Activated naive CD4-positive, alpha-beta T cell treated with anti-CD3 and anti-CD28 coated beads, Interleukin-2, amount 50 U/mL, for 24 hours (primary cell): ENCODE measurements around the gene SDE2.
"Not testable (repeated sequence)": the region's sequence is repeated elsewhere in the genome, so short reads cannot be mapped to it uniquely, and the experiment has no call there.

Experiments used
- H3K27ac Mint-ChIP-seq: one replicate; pipeline ENCODE4 v1.8.0; 2021; ENCODE audit warnings: mild to moderate bottlenecking, mixed read lengths
- H3K27me3 Mint-ChIP-seq: one replicate; pipeline ENCODE4 v1.8.0; 2021; ENCODE audit warnings: mixed read lengths
- H3K36me3 Mint-ChIP-seq: one replicate; pipeline ENCODE4 v1.8.0; 2021; ENCODE audit warnings: mixed read lengths
- H3K4me1 Mint-ChIP-seq: one replicate; pipeline ENCODE4 v1.8.0; 2021; ENCODE audit warnings: mixed read lengths
- H3K4me3 Mint-ChIP-seq: one replicate; pipeline ENCODE4 v1.8.0; 2021; ENCODE audit warnings: mild to moderate bottlenecking, mixed read lengths
- H3K9me3 Mint-ChIP-seq: one replicate; pipeline ENCODE4 v1.8.0; 2021; ENCODE audit warnings: mixed read lengths

Gene SDE2

GRCh38 chr1:225998560-225999226, 450 bp downstream of the SDE2 start:
- peaks cover 77% of the 10 kb centered on the region for H3K4me1 Mint-ChIP-seq
- H3K27me3 Mint-ChIP-seq, result no peaks in the 10 kb centered on the region
- H3K27ac Mint-ChIP-seq, result peak overlapping the region; percentile 100
- H3K9me3 Mint-ChIP-seq, result no peaks in the 10 kb centered on the region
- H3K4me3 Mint-ChIP-seq, result peak overlapping the region; percentile 100
- H3K36me3 Mint-ChIP-seq, result peaks cover 12% of the 10 kb centered on the region

- Mint-ChIP-seq H3K4me1 (peaks cover 61% of the 10 kb centered on the region), H3K36me3 (peaks cover 14% of the 10 kb centered on the region), H3K4me3 (peak overlapping the region; percentile 100), H3K27ac (peak overlapping the region; percentile 76), H3K9me3 (no peaks in the 10 kb centered on the region), H3K27me3 (no peaks in the 10 kb centered on the region)
Measured at GRCh38 chr1:225996946-225997545, 2.1 kb downstream of the SDE2 start.

GRCh38 chr1:225995919-225996864, 3.0 kb downstream of the SDE2 start:
- Mint-ChIP-seq H3K4me3 (peak overlapping the region; percentile 100), H3K9me3 (no peaks in the 10 kb centered on the region), H3K27me3 (no peaks in the 10 kb centered on the region), H3K27ac (peak overlapping the region; percentile 86), H3K4me1 (peaks cover 57% of the 10 kb centered on the region), H3K36me3 (peaks cover 16% of the 10 kb centered on the region)

- Mint-ChIP-seq H3K36me3 (peaks cover 19% of the 10 kb centered on the region), H3K4me1 (peaks cover 44% of the 10 kb centered on the region), H3K9me3 (no peaks in the 10 kb centered on the region), H3K27ac (peak overlapping the region; percentile 52), H3K4me3 (peak overlapping the region; percentile 19), H3K27me3 (no peaks in the 10 kb centered on the region)
Measured at GRCh38 chr1:225990705-225991464, 8.3 kb downstream of the SDE2 start.

GRCh38 chr1:225987491-225988316, 11.4 kb downstream of the SDE2 start:
- H3K36me3 Mint-ChIP-seq, result peaks cover 19% of the 10 kb centered on the region
- no peaks in the 10 kb centered on the region for H3K9me3 Mint-ChIP-seq
- H3K4me3 Mint-ChIP-seq, result no peak overlapping the region
- H3K27me3 Mint-ChIP-seq, result no peaks in the 10 kb centered on the region
- H3K27ac Mint-ChIP-seq, result peak overlapping the region; percentile 17
- H3K4me1 Mint-ChIP-seq, result peaks cover 40% of the 10 kb centered on the region

- Mint-ChIP-seq H3K36me3 (peaks cover 21% of the 10 kb centered on the region), H3K4me1 (peaks cover 18% of the 10 kb centered on the region), H3K27ac (no peak overlapping the region), H3K4me3 (no peak overlapping the region), H3K27me3 (no peaks in the 10 kb centered on the region), H3K9me3 (no peaks in the 10 kb centered on the region)
Measured at GRCh38 chr1:225981714-225982113, 17.4 kb downstream of the SDE2 start.

GRCh38 chr1:225980005-225980836, 18.9 kb downstream of the SDE2 start:
- Mint-ChIP-seq H3K9me3 (no peaks in the 10 kb centered on the region), H3K36me3 (peaks cover 13% of the 10 kb centered on the region), H3K27me3 (no peaks in the 10 kb centered on the region), H3K27ac (no peak overlapping the region), H3K4me1 (peaks cover 12% of the 10 kb centered on the region), H3K4me3 (no peak overlapping the region)

- Mint-ChIP-seq H3K27ac (no peak overlapping the region), H3K4me1 (peaks cover 12% of the 10 kb centered on the region), H3K27me3 (no peaks in the 10 kb centered on the region), H3K4me3 (no peak overlapping the region), H3K9me3 (no peaks in the 10 kb centered on the region), H3K36me3 (peaks cover 13% of the 10 kb centered on the region)
Measured at GRCh38 chr1:225979421-225979820, 19.7 kb downstream of the SDE2 start.

- Mint-ChIP-seq H3K4me1 (peaks cover 7% of the 10 kb centered on the region), H3K4me3 (no peak overlapping the region), H3K27me3 (no peaks in the 10 kb centered on the region), H3K36me3 (peaks cover 10% of the 10 kb centered on the region), H3K9me3 (no peaks in the 10 kb centered on the region), H3K27ac (no peak overlapping the region)
Measured at GRCh38 chr1:225977937-225978748, 21.0 kb downstream of the SDE2 start.

- H3K4me1 Mint-ChIP-seq, H3K9me3 Mint-ChIP-seq, H3K27me3 Mint-ChIP-seq, H3K27ac Mint-ChIP-seq, H3K36me3 Mint-ChIP-seq, H3K4me3 Mint-ChIP-seq: not testable (repeated sequence)
Measured at GRCh38 chr1:225975146-225975545, 24.0 kb downstream of the SDE2 start.

GRCh38 chr1:225974454-225974853, 24.7 kb downstream of the SDE2 start:
- Mint-ChIP-seq H3K27me3 (no peaks in the 10 kb centered on the region), H3K9me3 (no peaks in the 10 kb centered on the region), H3K4me3 (no peak overlapping the region), H3K4me1 (peaks cover 6% of the 10 kb centered on the region), H3K36me3 (no peaks in the 10 kb centered on the region), H3K27ac (no peak overlapping the region)

- H3K9me3 Mint-ChIP-seq, result no peaks in the 10 kb centered on the region
- H3K4me3 Mint-ChIP-seq, result no peak overlapping the region
- peaks cover 6% of the 10 kb centered on the region for H3K4me1 Mint-ChIP-seq
- H3K36me3 Mint-ChIP-seq, result no peaks in the 10 kb centered on the region
- no peak overlapping the region for H3K27ac Mint-ChIP-seq
- no peaks in the 10 kb centered on the region for H3K27me3 Mint-ChIP-seq
Measured at GRCh38 chr1:225973158-225973557, 26.0 kb downstream of the SDE2 start.

GRCh38 chr1:225972344-225973152, 26.6 kb downstream of the SDE2 start:
- no peaks in the 10 kb centered on the region for H3K27me3 Mint-ChIP-seq
- H3K27ac Mint-ChIP-seq, result no peak overlapping the region
- H3K9me3 Mint-ChIP-seq, result no peaks in the 10 kb centered on the region
- H3K36me3 Mint-ChIP-seq, result no peaks in the 10 kb centered on the region
- H3K4me1 Mint-ChIP-seq, result peaks cover 6% of the 10 kb centered on the region
- H3K4me3 Mint-ChIP-seq, result no peak overlapping the region
